ENCODE results near the gene PIEZO1.

DNA sequence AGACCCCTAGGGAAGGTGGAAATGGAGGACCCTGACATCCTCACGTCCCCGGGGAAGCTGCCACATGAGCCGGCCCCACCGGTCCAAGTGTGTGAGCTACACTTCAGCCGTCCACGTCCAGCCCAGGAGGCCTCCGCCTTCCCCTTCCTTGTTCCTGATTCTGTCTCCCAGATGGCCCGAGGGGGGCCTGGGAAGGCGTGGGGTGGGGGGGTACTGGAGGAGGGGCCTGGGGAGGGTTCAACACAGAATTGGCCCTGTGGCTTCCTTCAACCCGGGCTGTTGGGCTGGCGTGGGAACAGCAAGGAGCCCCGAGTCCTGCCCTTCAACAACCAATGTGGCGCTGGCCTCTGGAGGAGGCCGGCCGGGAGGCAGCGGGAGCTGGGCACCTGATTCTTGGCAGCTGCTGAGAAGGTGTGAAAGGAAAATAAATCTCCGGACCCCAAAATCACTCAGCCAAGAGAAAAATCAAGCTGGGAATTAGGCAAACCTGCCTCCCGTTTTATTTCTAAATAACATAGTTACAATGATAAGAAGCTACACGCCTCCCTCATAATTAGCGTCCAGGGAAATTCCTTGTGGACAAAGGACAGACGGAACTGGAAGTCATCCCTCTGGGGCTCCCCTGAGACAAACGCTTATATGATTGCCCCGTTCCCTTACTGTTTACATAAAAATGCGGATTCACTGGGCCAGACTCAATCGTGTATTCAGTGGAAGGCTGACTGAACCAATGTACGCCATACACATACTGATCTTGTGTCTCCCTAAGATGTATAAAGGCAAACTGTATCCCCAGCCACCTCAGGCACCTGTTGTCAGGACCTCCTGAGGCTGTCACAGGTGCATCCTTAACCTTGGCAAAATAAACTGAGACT is 28.5 kb upstream of the PIEZO1 start:
- TF ChIP-seq, protein P1, sequence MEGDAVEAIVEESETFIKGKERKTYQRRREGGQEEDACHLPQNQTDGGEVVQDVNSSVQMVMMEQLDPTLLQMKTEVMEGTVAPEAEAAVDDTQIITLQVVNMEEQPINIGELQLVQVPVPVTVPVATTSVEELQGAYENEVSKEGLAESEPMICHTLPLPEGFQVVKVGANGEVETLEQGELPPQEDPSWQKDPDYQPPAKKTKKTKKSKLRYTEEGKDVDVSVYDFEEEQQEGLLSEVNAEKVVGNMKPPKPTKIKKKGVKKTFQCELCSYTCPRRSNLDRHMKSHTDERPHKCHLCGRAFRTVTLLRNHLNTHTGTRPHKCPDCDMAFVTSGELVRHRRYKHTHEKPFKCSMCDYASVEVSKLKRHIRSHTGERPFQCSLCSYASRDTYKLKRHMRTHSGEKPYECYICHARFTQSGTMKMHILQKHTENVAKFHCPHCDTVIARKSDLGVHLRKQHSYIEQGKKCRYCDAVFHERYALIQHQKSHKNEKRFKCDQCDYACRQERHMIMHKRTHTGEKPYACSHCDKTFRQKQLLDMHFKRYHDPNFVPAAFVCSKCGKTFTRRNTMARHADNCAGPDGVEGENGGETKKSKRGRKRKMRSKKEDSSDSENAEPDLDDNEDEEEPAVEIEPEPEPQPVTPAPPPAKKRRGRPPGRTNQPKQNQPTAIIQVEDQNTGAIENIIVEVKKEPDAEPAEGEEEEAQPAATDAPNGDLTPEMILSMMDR (conservative IDR thresholded peaks at IDR 0.05): no peak
- TF ChIP-seq ZFX (IDR thresholded peaks at IDR 0.05): no peak

Data from C4-2B (cell line).